Measurements from ENCODE around the gene HLA-DRB5.

- no peak for TF ChIP-seq POLR2AphosphoS5 (IDR thresholded peaks at IDR 0.05; ENCODE audit: low read length)
- TF ChIP-seq, protein P1, sequence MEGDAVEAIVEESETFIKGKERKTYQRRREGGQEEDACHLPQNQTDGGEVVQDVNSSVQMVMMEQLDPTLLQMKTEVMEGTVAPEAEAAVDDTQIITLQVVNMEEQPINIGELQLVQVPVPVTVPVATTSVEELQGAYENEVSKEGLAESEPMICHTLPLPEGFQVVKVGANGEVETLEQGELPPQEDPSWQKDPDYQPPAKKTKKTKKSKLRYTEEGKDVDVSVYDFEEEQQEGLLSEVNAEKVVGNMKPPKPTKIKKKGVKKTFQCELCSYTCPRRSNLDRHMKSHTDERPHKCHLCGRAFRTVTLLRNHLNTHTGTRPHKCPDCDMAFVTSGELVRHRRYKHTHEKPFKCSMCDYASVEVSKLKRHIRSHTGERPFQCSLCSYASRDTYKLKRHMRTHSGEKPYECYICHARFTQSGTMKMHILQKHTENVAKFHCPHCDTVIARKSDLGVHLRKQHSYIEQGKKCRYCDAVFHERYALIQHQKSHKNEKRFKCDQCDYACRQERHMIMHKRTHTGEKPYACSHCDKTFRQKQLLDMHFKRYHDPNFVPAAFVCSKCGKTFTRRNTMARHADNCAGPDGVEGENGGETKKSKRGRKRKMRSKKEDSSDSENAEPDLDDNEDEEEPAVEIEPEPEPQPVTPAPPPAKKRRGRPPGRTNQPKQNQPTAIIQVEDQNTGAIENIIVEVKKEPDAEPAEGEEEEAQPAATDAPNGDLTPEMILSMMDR (IDR thresholded peaks at IDR 0.05 in 2 of 3, conservative IDR thresholded peaks at IDR 0.05 in 1 of 3; ENCODE audit: control insufficient read depth in 2 of 3, extremely low read depth in 1 of 3, insufficient read depth in 1 of 3, low read depth in 3 of 3, low read length in 3 of 3) = no peak
- TF ChIP-seq POLR2A (IDR thresholded peaks at IDR 0.05; ENCODE audit: low read depth, low read length) = no peak
- TF ChIP-seq RAD21 (IDR thresholded peaks at IDR 0.05; ENCODE audit: insufficient read depth, low read depth, low read length) = no peak
- TF ChIP-seq IKZF1 (conservative IDR thresholded peaks at IDR 0.05) = no peak
- no peak for TF ChIP-seq SRF (IDR thresholded peaks at IDR 0.05; ENCODE audit: low read depth in 2 of 2, low read length in 2 of 2)
- TF ChIP-seq MAX (IDR thresholded peaks at IDR 0.05; ENCODE audit: low read depth, low read length) = no peak
- TF ChIP-seq HDAC2 (IDR thresholded peaks at IDR 0.05) = no peak
- no peak for TF ChIP-seq EZH2 (IDR thresholded peaks at IDR 0.05; ENCODE audit: borderline replicate concordance, control insufficient read depth, low read depth, low read length)
- TF ChIP-seq MTA2 (IDR thresholded peaks at IDR 0.05; ENCODE audit: low read depth) = no peak
- no peak for TF ChIP-seq SPI1 (IDR thresholded peaks at IDR 0.05; ENCODE audit: borderline replicate concordance, insufficient read depth, low read depth, low read length)
- no peak for TF ChIP-seq EP300 (IDR thresholded peaks at IDR 0.05; ENCODE audit: borderline replicate concordance in 1 of 2, control insufficient read depth in 1 of 2, low read depth in 2 of 2, low read length in 2 of 2)
These were observed 29.7 kb upstream of the HLA-DRB5 start for GRCh38 chr6:32559747-32560146.
